ENCODE results near the gene COL21A1. TPM values are rescaled to one million over a fixed set of nuclear protein-coding genes. Genes with fewer than 3 reads are reported as not detected.
A peak's percentile ranks its signal among the peaks of the same experiment; 100 is the strongest.

COL21A1 gene
- total RNA-seq, 1 donor: 29.0 TPM

DNA sequence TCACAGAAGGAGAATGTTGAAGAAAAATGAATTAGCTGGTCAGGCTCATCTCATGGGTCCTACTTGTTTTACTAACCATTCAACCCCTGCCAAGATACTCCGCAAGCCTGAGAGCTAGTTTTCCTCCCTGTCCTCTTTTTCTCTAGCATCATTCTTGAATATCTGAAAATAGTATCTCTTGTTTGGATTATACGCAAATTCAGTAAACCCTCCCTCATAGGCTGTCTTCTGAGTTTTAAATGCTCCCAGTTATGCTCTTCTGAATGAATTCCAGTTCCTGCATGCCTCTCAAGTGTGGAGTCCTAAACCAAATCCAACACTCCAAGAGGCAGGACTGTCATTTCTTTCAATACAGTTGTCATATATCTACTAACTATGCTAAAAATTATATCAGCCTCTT, 99.6 kb downstream of the COL21A1 start:
- no peak overlapping the region for H3K4me3 ChIP-seq (ENCODE audit: low read depth, low read length)
- TF ChIP-seq, protein P1, sequence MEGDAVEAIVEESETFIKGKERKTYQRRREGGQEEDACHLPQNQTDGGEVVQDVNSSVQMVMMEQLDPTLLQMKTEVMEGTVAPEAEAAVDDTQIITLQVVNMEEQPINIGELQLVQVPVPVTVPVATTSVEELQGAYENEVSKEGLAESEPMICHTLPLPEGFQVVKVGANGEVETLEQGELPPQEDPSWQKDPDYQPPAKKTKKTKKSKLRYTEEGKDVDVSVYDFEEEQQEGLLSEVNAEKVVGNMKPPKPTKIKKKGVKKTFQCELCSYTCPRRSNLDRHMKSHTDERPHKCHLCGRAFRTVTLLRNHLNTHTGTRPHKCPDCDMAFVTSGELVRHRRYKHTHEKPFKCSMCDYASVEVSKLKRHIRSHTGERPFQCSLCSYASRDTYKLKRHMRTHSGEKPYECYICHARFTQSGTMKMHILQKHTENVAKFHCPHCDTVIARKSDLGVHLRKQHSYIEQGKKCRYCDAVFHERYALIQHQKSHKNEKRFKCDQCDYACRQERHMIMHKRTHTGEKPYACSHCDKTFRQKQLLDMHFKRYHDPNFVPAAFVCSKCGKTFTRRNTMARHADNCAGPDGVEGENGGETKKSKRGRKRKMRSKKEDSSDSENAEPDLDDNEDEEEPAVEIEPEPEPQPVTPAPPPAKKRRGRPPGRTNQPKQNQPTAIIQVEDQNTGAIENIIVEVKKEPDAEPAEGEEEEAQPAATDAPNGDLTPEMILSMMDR (IDR thresholded peaks at IDR 0.05; ENCODE audit: insufficient read depth, low read length): no peak
- no peak for DNase-seq (ENCODE audit: low read depth)

DNA sequence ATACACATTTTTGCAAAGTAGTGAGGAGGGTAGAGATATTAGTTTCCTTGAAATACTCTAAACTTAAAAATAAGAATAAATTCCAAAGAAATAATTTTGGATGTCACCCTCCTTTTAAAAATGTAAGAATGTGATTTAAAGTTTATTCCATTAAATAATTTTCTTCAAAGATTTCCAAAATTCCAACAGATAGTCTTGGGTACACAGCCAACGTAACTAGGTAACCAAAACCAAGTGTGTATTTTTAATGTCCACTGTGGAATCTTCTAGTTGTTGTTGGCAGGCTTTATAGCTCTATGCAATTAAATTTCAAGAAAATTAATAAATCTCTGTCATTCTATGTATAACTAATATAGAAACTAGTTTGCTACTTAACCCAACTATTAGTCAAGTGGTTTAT, 101.3 kb downstream of the COL21A1 start:
- DNase-seq (ENCODE audit: low read depth): peak; percentile 28
- TF ChIP-seq, protein P1 (IDR thresholded peaks at IDR 0.05; ENCODE audit: insufficient read depth, low read length): no peak
- no peak overlapping the region for H3K4me3 ChIP-seq (ENCODE audit: low read depth, low read length)

DNA sequence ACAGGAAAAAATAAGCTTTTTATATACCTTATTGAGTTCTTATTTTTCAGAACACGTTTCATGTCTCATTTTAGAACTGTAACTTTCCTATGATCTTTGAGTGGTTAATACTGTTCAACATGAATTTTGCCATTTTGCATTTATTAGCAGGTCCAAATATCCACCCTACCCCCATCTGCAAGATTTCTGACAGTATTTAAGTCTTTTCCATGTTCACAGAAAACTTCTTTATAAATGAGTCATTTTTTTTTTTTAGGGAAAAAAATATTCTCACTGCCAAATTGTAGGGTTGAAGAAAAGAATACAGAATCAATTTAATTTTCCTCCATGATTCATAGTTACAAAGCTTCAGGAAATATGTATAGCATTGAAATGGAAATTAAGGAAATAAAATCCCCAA, 101.8 kb downstream of the COL21A1 start:
- DNase-seq (ENCODE audit: low read depth): peak; percentile 49
- TF ChIP-seq, protein P1 (IDR thresholded peaks at IDR 0.05; ENCODE audit: insufficient read depth, low read length): no peak
- no peak overlapping the region for H3K4me3 ChIP-seq (ENCODE audit: low read depth, low read length)

DNA sequence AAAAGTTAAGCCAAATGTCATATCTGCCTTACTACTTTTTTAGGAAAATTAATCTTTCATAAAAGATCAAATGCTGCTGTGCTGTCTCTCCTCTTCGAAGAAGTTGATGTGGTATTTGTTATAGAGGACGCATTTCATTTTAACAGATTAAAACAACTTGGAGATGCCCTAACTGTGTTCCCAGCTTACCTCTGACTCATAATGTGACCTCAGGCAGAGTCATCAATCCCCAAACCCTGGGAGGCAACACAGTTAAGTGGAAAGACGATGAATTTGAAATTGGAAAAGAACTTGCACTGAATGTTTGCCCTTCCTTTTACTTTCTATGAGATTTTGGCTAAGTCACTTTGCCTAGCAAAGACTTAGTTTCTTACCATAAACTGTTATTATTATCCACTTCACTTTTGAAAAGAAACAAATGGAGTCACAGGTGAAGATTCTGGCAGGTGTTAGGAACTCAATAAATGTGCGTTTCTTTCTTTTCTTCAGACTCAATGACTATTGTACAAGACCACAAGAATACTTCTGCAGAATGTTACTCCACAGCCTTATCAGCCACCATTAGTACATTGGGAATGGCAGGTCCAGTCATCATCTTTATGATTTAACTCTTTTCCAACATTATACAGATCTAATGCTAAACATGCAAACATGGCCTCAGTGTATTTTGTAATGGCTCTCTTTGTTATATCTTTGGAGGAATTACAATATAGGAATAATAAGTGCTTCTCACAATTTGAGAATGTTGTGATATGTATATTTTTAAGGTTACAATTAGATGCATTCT, 102.6 kb downstream of the COL21A1 start:
- DNase-seq (ENCODE audit: low read depth): peak; percentile 78
- H3K4me3 ChIP-seq (ENCODE audit: low read depth, low read length): no peak overlapping the region
- TF ChIP-seq, protein P1 (IDR thresholded peaks at IDR 0.05; ENCODE audit: insufficient read depth, low read length): no peak

DNA sequence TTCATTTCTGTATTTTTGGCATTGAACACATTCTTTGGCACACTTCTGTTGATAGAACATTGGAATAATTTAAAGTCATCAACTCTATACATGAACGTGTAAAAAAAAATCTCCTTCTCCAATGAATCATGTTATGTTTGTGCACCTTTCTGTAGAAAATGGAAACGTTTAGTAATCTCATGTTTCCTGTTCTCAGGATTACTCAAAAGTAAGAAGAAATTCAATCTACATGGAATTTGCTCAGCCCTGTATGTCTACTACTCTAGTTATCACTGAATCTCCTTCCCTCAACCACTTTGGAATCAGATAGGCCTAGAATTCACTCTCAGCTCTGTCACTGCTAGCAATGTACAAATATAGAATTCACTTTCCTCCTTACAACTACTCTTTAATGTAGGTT, 103.6 kb downstream of the COL21A1 start:
- H3K4me3 ChIP-seq (ENCODE audit: low read depth, low read length): no peak overlapping the region
- no peak for DNase-seq (ENCODE audit: low read depth)
- TF ChIP-seq, protein P1 (IDR thresholded peaks at IDR 0.05; ENCODE audit: insufficient read depth, low read length): no peak

DNA sequence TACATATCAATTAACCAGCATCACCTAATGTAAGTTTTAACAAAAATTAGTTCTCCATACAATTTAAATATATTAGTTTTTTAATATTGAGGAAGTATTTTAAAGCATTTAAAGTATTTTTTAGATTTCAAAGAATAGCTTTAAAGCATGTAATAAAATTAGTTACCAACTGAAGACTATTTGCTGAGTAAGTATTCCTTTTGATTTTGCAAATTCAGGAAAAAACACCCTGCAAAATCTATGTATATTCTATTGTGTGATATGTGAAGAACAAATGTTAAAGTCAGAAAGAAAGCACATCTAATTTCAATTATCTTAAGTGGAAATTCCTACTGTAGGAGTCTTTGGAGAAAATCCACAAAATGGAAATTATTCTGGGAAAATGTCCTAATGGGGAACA, 107.3 kb downstream of the COL21A1 start:
- H3K4me3 ChIP-seq (ENCODE audit: low read depth, low read length): no peak overlapping the region
- TF ChIP-seq, protein P1 (IDR thresholded peaks at IDR 0.05; ENCODE audit: insufficient read depth, low read length): no peak
- DNase-seq (ENCODE audit: low read depth): no peak

DNA sequence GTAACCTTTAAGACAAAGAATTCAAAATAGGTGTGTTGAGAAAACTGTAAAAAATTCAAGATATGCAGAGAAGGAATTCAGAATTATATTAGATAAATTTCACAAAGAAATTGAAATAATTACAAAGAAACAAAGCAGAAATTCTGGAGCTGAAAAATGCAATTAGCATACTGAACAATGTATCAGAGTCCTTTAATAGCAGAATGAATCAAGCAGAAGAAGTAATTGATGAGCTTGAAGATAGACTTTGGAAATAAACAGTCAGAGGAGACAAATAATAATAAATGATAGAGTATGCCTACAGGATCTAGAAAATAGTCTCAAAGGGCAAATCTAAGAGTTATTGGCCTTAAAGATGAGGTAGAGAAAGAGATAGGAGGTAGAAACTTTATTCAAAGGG, 131.7 kb downstream of the COL21A1 start:
- no peak for DNase-seq (ENCODE audit: low read depth)
- H3K4me3 ChIP-seq (ENCODE audit: low read depth, low read length): no peak overlapping the region
- TF ChIP-seq, protein P1 (IDR thresholded peaks at IDR 0.05; ENCODE audit: insufficient read depth, low read length): no peak
